Panc1 (cell line): ENCODE data around the gene GLUL. TPM values are rescaled to one million over a fixed set of nuclear protein-coding genes. Genes with fewer than 3 reads are reported as not detected.

Experiments
- ATAC-seq: fragments of 200-7000 bp; cut with Tn5 transposase; 2 replicates; pipeline ENCODE4 v1.9.1; 2020; ENCODE audit warnings: mild to moderate bottlenecking, moderate library complexity
- BruUV-seq: library from RNA; stranded (reverse); fragments of 400-500 nt; replicated peaks from 2 replicates; lab custom pipeline; 2021; lab: Mats Ljungman, UMichigan
- CTCF ChIA-PET: fragments of 300-600 bp; sonication (Branson Sonifier 250); formaldehyde crosslinking; loops from one replicate; lab custom pipeline; 2022; ENCODE audit warnings: antibody characterized with exemption; lab: Charles Lee
- POLR2A ChIA-PET: fragments of 300-600 bp; sonication (Branson Sonifier 250); formaldehyde crosslinking; loops from one replicate; lab custom pipeline; 2022; ENCODE audit warnings: antibody characterized with exemption; lab: Charles Lee
- DNase-seq: peaks from one replicate; pipeline ENCODE4 v3.0.0-alpha.2; 2010; ENCODE audit warnings: low read depth, low spot score
- H3K27ac ChIP-seq: 2 replicates; pipeline ENCODE4 v1.5.1; 2011; ENCODE audit warnings: mild to moderate bottlenecking, low read length, inconsistent platforms
- H3K27me3 ChIP-seq: fragments of 200-500 bp; sonication (Bioruptor generic); 2 replicates; pipeline ENCODE4 v1.6.0; 2014; ENCODE audit warnings: low read length, inconsistent platforms; ENCODE audit not compliant: control insufficient read depth, insufficient read depth
- H3K36me3 ChIP-seq: fragments of 200-500 bp; sonication (Bioruptor generic); 2 replicates; pipeline ENCODE4 v1.5.1; 2014; ENCODE audit warnings: inconsistent platforms, mild to moderate bottlenecking, low read length, moderate library complexity; ENCODE audit not compliant: control insufficient read depth, insufficient read depth
- H3K4me1 ChIP-seq: 2 replicates; pipeline ENCODE4 v1.5.1; 2011; ENCODE audit warnings: inconsistent platforms, mild to moderate bottlenecking, low read length, moderate library complexity; ENCODE audit not compliant: control insufficient read depth, insufficient read depth
- H3K4me3 ChIP-seq, 2 experiments: 2 replicates each; pipeline ENCODE4 v1.5.1; 2011 to 2012; ENCODE audit warnings: low read depth in 2 of 2, low read length in 2 of 2, mild to moderate bottlenecking in 2 of 2, inconsistent platforms in 1 of 2, moderate library complexity in 1 of 2
- H3K9me3 ChIP-seq: fragments of 200-500 bp; sonication (Bioruptor generic); 2 replicates; pipeline ENCODE4 v1.5.1; 2014; ENCODE audit warnings: low read depth, mild to moderate bottlenecking, inconsistent platforms, low read length, moderate library complexity; ENCODE audit not compliant: control insufficient read depth, insufficient read depth
- CTCF ChIP-seq: fragments of 450-650 bp; IDR thresholded peaks from 2 replicates; pipeline ENCODE4 v1.5.1; 2017; ENCODE audit warnings: mild to moderate bottlenecking
- POLR2AphosphoS5 ChIP-seq: IDR thresholded peaks from 2 replicates; pipeline ENCODE4 v1.6.1; 2012; ENCODE audit warnings: mild to moderate bottlenecking, low read depth, low read length, moderate library complexity
- REST ChIP-seq, 2 experiments: IDR thresholded peaks; 2 replicates each; pipeline ENCODE4 v1.6.1; 2011 to 2012; ENCODE audit warnings: low read depth in 2 of 2, control low read depth in 1 of 2, low read length in 1 of 2, mild to moderate bottlenecking in 1 of 2, moderate library complexity in 1 of 2; ENCODE audit not compliant: insufficient read depth in 1 of 2
- SIN3A ChIP-seq: IDR thresholded peaks from 2 replicates; pipeline ENCODE4 v1.6.1; 2012; ENCODE audit warnings: low read depth, mild to moderate bottlenecking, low read length, moderate library complexity, borderline replicate concordance; ENCODE audit not compliant: insufficient read depth
- TCF7L2 ChIP-seq: IDR thresholded peaks from 2 replicates; pipeline ENCODE4 v1.6.1; 2011; ENCODE audit warnings: mild to moderate bottlenecking, low read depth, low read length, inconsistent platforms
- in situ Hi-C: cut with HindIII; loops from 2 replicates; pipeline ENCODE4 v1.10.0; 2016; ENCODE audit warnings: low sequenced_read_pairs, low pct_unique_long_range_greater_than_20kb
- intact Hi-C: fragments of 100-400 bp; cut with micrococcal nuclease; formaldehyde crosslinking; loops from one replicate; pipeline ENCODE4 v1.10.0; 2022; ENCODE audit not compliant: unreplicated experiment
- total RNA-seq: library from RNA; stranded (reverse); gene quantifications from one replicate; pipeline ENCODE4 v1.2.1, GENCODE V29; 2021; ENCODE audit not compliant: unreplicated experiment

The GLUL gene
- total RNA-seq, 1 experiment from 2014 or later, result 55.2 TPM

- CTCF ChIA-PET, result no interaction called here
- no peaks in the 10 kb centered on the region for H3K4me1 ChIP-seq
- H3K4me3 ChIP-seq, result no peak overlapping the region
- no peak overlapping the region for H3K27ac ChIP-seq
- intact Hi-C loops (no loop called here), in situ Hi-C loops (no loop called here)
- no peaks in the 10 kb centered on the region for H3K9me3 ChIP-seq
- no peak for TF ChIP-seq SIN3A
- TF ChIP-seq TCF7L2, result no peak
- TF ChIP-seq POLR2AphosphoS5, result no peak
- TF ChIP-seq CTCF, result no peak
- no peak for TF ChIP-seq REST (IDR thresholded peaks at IDR 0.05; ENCODE audit: insufficient read depth in 1 of 2, low read depth in 2 of 2, low read length in 1 of 2)
- no TSS peak for BruUV-seq
- H3K36me3 ChIP-seq, result no peaks in the 10 kb centered on the region
- ATAC-seq (no peak), DNase-seq (no peak)
- POLR2A ChIA-PET, result no interaction called here
- H3K27me3 ChIP-seq, result no peaks in the 10 kb centered on the region
Measured at GRCh38 chr1:182426442-182427430, 35.1 kb upstream of the GLUL start.

GRCh38 chr1:182415789-182416188 lies 24.2 kb upstream of the GLUL start:
- intact Hi-C loops (no loop called here), in situ Hi-C loops (no loop called here)
- no peaks in the 10 kb centered on the region for H3K36me3 ChIP-seq
- no peak overlapping the region for H3K4me3 ChIP-seq
- no peaks in the 10 kb centered on the region for H3K4me1 ChIP-seq
- no peak for DNase-seq
- ATAC-seq, result no peak
- no peak overlapping the region for H3K27ac ChIP-seq
- BruUV-seq, result no TSS peak
- no peaks in the 10 kb centered on the region; the same call in 1 of the 2 replicates for H3K27me3 ChIP-seq
- H3K9me3 ChIP-seq, result no peaks in the 10 kb centered on the region
- ChIA-PET POLR2A (no interaction called here), CTCF (no interaction called here)
- TF ChIP-seq TCF7L2, result no peak
- no peak for TF ChIP-seq SIN3A
- no peak for TF ChIP-seq CTCF
- no peak for TF ChIP-seq REST (IDR thresholded peaks at IDR 0.05; ENCODE audit: insufficient read depth in 1 of 2, low read depth in 2 of 2, low read length in 1 of 2)
- TF ChIP-seq POLR2AphosphoS5, result no peak
